ENCODE measurements around the gene TTLL11.

Gene TTLL11, protein sequence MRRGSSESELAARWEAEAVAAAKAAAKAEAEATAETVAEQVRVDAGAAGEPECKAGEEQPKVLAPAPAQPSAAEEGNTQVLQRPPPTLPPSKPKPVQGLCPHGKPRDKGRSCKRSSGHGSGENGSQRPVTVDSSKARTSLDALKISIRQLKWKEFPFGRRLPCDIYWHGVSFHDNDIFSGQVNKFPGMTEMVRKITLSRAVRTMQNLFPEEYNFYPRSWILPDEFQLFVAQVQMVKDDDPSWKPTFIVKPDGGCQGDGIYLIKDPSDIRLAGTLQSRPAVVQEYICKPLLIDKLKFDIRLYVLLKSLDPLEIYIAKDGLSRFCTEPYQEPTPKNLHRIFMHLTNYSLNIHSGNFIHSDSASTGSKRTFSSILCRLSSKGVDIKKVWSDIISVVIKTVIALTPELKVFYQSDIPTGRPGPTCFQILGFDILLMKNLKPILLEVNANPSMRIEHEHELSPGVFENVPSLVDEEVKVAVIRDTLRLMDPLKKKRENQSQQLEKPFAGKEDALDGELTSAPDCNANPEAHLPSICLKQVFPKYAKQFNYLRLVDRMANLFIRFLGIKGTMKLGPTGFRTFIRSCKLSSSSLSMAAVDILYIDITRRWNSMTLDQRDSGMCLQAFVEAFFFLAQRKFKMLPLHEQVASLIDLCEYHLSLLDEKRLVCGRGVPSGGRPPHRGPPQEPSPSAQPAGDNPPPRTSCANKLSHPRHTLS

DNA sequence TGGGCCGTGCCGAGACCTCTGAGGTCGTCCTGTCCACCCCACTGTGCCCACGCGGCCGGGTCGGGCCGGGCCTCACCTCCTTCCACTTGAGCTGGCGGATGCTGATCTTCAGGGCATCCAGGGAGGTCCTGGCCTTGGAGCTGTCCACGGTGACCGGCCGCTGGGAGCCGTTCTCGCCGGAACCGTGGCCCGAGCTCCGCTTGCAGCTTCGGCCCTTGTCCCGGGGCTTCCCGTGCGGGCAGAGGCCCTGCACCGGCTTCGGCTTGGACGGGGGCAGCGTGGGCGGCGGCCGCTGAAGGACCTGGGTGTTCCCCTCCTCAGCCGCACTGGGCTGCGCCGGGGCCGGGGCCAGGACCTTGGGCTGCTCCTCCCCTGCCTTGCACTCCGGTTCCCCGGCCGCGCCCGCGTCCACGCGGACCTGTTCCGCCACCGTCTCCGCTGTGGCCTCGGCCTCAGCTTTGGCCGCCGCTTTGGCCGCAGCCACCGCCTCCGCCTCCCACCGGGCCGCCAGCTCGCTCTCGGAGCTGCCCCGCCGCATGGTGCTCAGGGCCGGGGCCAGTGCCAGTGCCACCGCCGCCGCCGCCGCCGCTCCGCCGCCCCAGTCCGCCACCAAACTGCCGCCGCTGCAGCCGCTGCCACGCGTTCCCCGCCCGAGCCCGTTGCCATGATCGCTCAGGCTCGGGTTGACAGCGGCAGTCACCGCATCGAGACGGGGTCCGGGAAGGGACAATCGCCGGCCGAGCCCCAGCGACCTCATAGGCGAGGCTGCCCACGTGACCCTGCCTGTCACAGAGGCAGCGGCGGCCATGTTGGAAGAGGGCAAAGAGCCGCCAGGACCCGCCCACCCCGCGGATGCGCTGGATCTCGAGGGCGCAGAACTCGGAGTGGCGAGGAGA is at the start of gene TTLL11:
Gene TTLL11 (minus strand): TSS at position 698 of the 896 bp plus-strand sequence. CDS start 160 bp downstream, at position 538.
- peak; percentile 52 for DNase-seq (ENCODE audit: low read depth)

DNA sequence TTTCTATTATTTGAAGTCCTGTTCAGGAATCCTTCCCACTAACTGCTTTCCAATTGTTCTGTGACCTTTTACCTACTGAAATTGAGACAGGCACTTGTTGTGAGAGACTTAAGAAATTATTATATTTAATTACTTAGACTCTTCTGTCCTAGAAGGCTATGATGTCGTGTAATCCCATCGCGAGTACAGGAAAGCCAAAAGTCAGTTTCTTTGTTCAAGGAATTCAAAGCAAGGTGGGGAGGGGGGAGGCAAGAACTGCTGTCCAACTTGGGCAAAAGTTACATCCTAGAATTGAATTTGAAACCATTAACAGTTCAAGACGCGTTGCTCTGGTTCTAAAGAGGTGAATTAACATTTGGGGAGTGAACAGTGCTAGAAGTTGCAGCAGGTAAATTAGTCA is 48.6 kb upstream of the TTLL11 start:
- no peak for DNase-seq (ENCODE audit: low read depth)

DNA sequence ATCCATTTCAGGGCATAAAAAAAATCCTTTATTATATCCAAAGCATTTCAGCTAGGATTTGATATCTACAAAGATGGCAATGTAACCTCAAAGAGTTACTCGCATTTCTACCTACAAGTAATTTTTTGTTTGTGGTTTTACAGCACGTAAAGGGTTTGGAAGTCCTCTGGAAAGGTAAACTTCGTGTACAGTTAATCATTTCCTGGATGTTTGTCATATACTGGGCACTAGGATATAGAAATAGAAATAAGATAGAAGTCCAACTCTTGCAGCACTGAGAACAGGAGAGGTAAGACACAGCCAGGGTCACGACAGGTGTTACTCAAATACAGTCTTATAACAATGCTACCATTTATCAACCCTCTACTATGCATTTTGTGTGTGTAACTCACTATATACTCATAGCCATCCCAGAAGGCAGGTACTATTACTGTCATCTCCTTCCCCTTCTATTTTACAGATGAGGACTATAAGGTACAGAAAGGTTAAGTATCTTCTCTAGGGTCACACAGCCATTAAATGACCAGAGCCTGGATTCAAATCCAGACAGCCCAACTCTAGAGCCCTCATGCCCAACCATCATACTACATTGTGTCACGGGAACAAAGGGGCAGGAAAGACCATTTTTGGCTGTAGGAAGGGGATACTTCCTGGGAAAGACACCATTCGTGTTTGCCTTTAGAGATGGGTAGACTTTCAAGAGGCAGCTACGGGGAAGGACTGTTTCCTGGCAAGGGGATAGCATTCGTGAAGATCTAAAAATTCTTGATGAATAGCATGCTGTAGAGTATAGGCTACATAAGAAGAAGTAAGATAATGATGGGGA is 47.5 kb upstream of the TTLL11 start:
- DNase-seq (ENCODE audit: low read depth): no peak

DNA sequence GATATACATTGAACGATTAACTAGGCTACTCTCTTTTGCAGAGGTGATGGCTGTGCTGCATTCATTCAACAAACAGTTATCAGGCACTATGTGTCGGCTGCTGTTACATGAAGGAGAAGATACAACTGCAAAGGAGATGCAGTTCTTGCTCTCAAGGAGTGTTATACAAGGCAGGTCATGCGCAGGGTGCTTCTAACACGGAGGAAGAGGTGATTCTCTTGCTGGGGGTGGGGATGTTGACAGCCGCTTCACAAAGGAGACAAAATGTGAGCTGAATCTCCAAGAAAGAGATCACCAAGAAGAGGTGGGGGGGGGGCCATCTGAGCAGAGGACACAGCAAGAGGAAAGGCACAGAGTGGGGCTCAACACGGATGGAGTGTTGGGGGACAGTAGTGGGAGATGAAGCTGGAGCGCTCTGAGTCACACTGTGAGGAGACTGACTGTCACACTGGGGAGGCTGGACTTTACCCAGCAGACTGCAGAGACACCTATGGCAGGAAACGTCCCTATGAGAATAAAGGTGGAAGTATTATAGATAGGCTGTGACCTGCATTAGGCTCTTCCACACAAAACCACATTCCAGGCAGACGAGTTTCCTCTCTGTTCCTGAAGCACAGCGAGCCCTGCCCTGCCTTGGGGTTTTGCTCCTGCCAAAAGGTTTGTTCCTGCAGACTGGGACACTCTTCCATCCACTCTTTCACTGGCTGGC is 45.6 kb upstream of the TTLL11 start:
- no peak for DNase-seq (ENCODE audit: low read depth)

DNA sequence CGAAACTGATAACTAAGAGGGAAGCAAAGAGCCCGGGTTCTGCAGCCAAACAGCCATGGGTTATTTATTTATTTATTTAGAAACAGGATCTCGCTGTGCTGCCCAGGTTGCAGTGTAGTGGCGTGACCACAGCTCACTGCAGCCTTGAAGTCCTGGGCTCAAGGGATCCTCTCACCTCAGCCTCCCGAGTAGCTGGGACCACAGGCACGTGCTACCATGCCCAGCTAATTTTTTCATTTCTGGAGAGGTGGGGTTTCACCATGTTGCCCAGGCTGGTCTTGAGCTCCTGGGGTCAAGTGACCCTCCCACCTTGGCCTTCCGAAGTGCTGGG is 42.4 kb upstream of the TTLL11 start:
- DNase-seq (ENCODE audit: low read depth): no peak

DNA sequence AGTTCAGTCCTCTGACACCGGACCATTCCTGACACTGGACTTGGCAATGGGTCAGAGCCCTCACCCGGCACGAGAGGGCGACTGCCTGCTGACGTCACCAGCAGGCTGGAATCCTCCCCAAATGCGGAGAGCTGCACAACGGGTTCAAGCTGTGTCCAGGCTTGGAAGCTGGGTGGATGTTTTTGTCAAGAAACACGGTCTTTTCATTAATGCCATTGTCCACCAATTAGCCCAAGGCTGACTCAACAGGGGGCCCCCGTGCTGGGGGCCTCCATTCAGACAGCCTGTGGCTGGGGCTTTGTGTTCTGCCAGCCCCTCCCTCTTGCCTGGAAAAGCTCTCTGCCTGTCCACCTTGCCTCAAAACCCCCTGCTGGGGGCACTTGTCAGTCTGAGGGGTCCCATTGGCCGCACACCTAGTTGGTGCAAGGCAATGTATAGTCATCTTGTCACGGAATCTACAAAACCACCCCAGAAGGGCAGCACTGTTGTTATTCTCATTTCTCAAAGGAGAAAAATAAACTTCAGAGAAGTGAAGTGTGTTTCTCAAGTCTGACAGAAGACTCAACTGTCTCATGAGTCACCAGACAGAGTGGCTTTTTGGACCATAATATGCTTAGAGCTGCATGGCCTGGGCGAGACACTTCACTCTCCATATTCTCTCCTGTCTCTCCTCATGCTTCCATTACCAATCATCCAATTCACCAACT is 41.9 kb upstream of the TTLL11 start:
- DNase-seq (ENCODE audit: low read depth): no peak

DNA sequence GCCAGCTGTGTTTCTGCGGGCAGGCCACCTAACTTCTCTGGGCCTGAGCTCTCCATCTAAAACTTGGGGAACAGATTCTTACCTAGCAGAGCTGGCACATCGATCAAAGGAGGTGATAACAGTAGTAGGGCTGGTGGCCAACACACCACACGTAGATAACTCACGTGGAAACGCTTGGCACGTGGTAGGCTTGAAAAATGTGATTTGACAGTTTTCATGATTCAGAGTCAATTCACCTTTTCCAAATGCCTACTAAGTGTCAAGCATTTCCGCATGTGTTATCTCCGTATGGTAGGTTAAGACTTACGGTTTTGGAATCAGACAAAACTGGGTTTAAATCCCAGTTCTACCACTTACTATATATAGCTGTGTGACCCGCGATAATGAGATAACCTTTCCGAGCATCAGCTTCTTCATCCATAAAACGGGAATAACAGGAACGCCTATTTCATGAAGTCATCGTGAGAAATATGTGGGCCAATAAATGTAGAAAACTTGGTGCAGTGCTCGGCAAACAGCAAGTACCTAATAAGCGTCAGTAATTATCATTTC is 41.0 kb upstream of the TTLL11 start:
- DNase-seq (ENCODE audit: low read depth): no peak

DNA sequence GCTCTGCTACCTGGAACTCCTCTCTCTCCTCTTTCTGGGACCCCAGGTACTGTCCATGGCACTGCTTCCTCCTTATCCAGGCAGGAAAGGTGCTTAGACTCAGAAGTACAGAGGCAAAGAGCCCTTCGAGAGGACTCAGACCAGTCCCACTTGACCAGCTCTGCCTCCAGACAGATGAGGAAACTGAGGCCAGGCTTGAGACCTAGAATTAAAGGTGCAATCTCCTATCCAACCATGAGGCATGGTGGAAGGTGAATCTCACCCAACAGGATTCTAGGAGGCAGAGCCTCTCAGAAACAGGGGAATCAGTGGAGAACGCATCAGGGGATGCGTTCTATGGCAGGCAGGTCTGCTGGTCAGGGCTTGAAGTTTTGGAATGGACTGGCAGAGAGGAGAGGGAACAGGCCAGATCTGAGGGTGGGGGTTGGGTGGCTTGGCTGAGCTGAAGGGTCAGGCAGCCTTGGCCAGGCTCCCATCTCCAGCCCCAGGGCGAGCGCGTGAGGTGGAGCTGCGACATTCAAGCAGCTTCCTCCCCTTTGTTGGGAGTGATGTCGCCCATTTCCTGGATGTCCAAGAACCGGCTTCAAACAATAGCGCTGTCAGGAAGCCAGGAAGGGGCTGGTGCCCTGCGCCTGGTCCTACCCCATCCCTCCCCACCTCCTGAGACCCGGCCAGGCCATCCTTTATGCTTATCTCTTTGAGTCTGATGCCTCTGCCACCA is 40.3 kb upstream of the TTLL11 start:
- DNase-seq (ENCODE audit: low read depth): no peak

DNA sequence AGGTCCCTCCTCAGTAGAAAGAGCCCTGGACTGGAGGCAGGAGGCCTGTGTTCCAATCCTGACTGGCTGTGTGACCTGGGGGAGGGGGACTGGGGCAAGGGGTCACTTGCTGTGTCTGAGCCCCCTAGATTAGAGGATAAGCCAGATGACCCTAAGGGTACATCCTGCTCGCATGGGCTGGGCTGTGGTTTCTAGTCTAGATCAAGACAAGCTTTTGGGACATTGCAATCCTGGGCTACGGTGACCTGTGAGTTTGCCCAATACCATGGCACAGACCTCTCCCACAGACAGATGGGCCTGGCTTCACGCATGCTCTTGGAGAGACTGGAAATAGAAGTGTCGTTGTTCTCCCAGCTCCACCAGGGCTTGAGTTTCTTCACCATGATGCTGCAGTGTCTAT is 39.4 kb upstream of the TTLL11 start:
- no peak for DNase-seq (ENCODE audit: low read depth)

DNA sequence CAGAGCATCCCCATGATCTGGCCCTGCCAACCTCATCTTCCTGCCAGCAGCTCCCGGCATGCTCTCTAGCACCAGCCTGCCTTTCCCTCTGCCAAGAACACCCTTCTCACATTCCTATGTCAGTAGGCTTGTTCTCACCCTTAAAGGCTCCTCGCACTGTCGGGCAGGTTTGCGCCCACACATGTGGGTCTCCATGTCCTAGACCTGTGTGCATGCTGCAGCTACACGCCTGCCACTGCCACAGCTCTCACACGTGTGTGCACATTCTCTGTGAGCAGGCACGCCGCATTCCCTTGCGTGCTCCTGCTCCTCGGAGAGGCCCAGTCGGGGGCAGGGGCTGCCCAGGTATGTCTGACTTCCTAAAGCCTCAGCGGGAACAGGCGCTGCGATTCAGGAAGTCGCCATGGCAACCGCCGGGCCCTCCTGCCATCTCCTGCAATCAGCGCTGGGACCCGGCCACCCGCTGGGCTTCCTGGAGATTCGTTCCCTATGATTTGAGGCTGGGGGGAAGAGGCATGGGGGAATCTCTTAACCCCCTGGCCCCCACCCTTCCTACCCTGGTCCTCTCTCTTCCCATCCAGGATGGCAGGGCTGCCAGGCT is 38.4 kb upstream of the TTLL11 start:
- no peak for DNase-seq (ENCODE audit: low read depth)

DNA sequence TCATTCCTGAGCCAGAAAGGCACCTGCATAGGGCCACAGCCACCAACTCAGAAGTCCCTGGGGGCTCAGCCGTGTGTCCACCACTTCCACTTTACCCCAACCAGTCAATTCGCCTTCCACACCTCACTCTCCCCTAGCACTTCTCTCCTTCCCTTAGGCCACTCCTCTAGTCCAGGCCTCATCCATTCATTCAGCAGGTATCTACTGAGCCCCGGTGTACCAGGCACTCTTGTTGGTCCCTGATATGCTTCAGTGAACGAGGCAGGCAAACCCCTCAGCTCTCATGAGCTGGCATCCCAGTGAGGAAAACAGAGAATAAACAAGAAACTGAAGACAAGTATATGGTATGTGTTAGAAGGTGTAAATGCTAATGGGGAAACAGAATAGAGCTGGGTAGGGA is 37.7 kb upstream of the TTLL11 start:
- DNase-seq (ENCODE audit: low read depth): no peak

DNA sequence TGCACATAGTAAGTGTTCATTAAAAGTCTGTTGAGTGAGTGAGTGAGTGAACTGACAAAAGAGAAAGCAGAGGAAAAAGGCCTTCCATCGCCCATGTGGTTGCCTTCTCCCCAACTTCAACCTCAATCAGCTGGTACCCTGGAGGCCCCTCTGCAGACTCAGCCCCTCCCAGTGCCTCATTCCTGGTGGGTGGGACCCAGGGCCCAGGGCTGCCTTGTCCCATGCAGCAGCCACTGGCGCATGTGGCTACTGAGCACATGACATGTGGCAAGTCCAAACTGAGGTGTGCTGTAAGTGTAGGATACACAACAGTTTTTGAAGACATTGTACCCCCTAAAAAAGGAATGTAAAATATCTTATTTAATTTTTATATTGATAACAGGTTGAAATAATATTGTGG is 36.9 kb upstream of the TTLL11 start:
- no peak for DNase-seq (ENCODE audit: low read depth)

DNA sequence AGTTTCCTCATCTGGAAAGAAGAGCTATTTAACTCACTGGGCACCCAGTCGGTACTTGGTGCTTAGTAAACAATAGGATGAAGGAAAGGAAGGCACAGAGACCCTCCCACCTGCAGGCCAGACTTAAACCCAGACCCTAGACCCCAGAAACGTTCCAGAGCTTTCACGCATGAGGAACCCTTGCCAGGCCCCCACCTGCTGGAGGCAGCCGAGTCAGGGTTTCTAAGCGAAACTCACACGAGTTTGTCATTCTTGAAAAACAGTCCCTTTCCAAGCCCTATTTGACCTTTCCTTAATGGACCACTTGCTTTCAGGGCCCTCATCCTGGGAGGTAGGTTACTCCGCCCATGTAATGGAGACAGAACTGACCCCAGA is 35.8 kb upstream of the TTLL11 start:
- no peak for DNase-seq (ENCODE audit: low read depth)

DNA sequence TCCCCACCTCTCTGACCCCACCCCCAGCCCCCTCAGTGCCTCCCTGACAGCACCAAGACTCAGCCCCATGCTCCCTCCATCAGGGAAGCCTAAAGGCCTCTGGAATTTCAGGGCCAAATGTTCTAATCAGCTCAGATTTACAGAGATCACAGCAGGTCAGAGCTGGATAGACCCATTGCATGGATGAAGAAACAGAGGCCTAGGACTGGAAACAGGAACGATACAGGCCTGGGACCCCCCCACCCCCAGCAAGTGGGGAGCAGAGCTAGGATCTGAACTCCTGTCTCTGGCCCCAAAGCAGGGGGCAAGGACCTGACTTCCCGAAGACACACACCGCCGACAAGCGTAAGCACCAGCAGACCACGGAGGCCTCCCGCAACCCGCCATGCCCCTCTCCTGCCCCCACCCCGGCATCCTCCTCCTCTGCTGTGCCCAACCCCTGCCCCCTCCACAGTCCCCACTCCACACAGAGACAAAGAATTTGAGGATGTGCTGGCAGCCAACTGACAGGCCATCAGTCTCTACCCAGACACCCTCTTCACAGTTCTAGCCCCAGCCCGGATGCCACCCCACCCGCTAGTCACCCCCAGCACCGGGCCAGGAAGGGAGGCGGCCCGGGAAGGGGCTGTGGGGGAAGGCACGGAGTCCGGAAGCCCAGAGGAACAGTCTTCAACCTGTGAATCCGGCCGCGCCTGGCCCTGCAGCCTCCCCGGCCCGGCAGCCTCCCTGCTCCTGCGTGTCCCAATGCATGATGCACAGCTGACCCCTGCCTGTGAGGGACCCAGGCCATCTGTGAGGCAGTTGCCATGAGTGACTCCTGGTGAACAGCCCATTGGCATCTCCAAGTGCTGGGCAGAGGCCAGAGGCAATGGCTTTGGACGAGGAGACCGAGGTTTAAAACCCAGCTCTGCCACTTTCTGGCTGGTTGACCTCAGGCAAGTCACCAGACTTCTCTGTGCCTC is 35.2 kb upstream of the TTLL11 start:
- DNase-seq (ENCODE audit: low read depth): no peak

DNA sequence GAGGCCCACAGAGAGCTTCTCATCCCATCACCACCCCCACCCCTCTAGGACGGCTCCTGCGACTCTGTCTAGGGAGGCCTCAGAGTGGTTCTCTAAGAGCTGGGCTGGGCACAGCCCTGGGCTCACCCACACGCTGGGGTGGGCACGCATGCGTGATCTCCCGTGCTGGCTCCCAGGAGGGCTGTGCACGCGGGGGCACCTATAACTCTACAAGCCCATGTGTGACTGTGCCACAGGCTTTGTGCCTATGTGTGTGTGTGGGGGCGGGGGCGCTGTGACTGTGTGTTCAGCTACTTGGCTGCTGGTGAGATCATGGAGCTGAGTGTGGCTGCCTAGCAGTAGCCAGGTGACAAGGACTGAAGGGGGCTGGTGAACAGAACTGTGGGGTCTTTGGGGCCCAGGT is 34.3 kb upstream of the TTLL11 start:
- DNase-seq (ENCODE audit: low read depth): no peak

DNA sequence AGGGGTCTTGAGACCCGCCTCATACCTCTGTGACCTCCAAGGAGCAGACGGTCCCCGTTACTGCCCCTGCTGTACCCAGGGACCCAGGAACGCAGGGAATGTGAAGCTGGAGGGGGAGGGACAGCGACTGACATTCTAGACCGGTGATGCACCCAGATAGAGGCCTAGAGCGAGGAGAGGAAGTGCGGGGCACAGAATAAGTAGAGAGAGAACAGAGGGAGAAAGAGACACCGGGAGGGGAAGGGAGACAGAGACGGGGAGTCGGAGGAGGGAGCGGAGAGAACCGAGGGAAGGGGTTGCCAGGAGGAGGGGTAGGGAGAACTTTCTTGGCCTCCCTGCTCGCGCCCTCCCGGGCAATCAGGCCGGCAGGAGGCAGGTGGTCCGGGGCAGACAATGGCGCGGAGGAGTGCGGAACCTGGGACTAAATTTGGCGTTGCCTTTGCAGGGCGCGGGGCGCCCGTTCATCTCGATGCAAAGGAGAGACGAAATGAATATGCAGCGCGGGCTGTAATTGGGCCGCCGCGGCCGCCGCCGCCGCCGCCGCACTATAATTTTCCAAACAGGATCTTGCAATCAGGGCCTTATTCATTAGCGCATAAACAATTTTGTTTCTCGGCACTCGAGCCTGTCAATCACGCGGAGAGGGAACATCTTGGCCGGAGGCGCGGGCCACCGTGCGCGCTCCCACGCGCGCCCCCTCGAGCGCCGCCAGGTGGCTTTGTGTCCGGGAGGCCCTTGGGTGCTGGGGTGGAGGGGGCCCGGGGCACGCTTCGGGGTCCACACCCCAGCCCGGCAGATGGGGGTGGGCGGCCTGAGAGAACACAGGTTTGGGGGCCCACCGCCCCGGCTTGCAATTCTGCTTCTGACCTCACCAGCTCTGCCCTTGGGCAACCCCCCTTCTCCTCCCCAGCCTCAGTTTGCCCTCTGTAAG is 33.5 kb upstream of the TTLL11 start:
- DNase-seq (ENCODE audit: low read depth): no peak

All from HS-5 (cell line).